H1 (cell line): ENCODE data around the gene SGMS2. TPM values are rescaled to one million over a fixed set of nuclear protein-coding genes. Genes with fewer than 3 reads are reported as not detected.

Source experiments
- CHD7 ChIP-seq: fragments of 300-600 bp; sonication (generic); IDR thresholded peaks from 2 replicates; pipeline ENCODE4 v1.7.1; 2012; ENCODE audit warnings: low read length, moderate library complexity, mild to moderate bottlenecking, inconsistent platforms; ENCODE audit not compliant: insufficient replicate concordance
- SP1 ChIP-seq: IDR thresholded peaks from 2 replicates; pipeline ENCODE4 v1.6.1; 2011; ENCODE audit warnings: low read depth, low read length
- polyA plus RNA-seq, 7 experiments: library from polyadenylated mRNA; depleted of rRNA in 3 of 7; stranded (reverse) in 5 of 7; unstranded in 2 of 7; fragments of >200 nt in 5 of 7; fragments of 200-250 nt in 2 of 7; gene quantifications; 1 replicate in 5 of 7; 2 replicates in 1 of 7; 4 replicates in 1 of 7; pipeline versions ENCODE4 v1.2.1 to v1.2.3, GENCODE V29; 2011 to 2013; ENCODE audit warnings: missing spikeins in 2 of 7, mixed read lengths in 2 of 7
- total RNA-seq: library from RNA; stranded (reverse); fragmentation: NEBNext Ultra II Directional; extraction: Animal tissue kit (Norgen Biotek cat#: 25700); gene quantifications from 2 replicates; pipeline ENCODE4 v1.2.1, GENCODE V29; 2021

Gene SGMS2
- total and polyA plus RNA-seq, 2 of the 8 experiments (the other 6 are each of a cell fraction or from before 2014, with no cell fraction given) = 0.04 to 1.3 TPM

GRCh38 chr4:107778784-107779530 is 45.8 kb upstream of the SGMS2 start (continued):
- no peak for TF ChIP-seq CHD7
- no peak for TF ChIP-seq SP1
